Ishikawa (cell line): Measurements from ENCODE around the gene PTGFRN.

ENCODE experiments used
- CEBPB ChIP-seq: IDR thresholded peaks from 2 replicates; pipeline ENCODE4 v1.6.1; 2012
- CREB1 ChIP-seq: IDR thresholded peaks from 2 replicates; pipeline ENCODE4 v1.6.1; 2012; ENCODE audit warnings: low read depth
- EGR1 ChIP-seq: IDR thresholded peaks from 2 replicates; pipeline ENCODE4 v1.6.1; 2012
- EP300 ChIP-seq: IDR thresholded peaks from 2 replicates; pipeline ENCODE4 v1.6.1; 2012; ENCODE audit warnings: borderline replicate concordance
- FOXM1 ChIP-seq: IDR thresholded peaks from 2 replicates; pipeline ENCODE4 v1.6.1; 2012; ENCODE audit warnings: low read depth, borderline replicate concordance
- MAX ChIP-seq: IDR thresholded peaks from 2 replicates; pipeline ENCODE4 v1.6.1; 2012
- NFIC ChIP-seq: IDR thresholded peaks from 2 replicates; pipeline ENCODE4 v1.6.1; 2012
- RAD21 ChIP-seq: IDR thresholded peaks from 2 replicates; pipeline ENCODE4 v1.6.1; 2012; ENCODE audit warnings: low read depth
- TAF1 ChIP-seq: IDR thresholded peaks from 2 replicates; pipeline ENCODE4 v1.6.1; 2012; ENCODE audit warnings: low read depth, mild to moderate bottlenecking
- TCF12 ChIP-seq: IDR thresholded peaks from 2 replicates; pipeline ENCODE4 v1.6.1; 2012; ENCODE audit warnings: low read depth
- TEAD4 ChIP-seq: IDR thresholded peaks from 2 replicates; pipeline ENCODE4 v1.6.1; 2012
- USF1 ChIP-seq: IDR thresholded peaks from 2 replicates; pipeline ENCODE4 v1.6.1; 2012
- YY1 ChIP-seq: IDR thresholded peaks from 2 replicates; pipeline ENCODE4 v1.6.1; 2012; ENCODE audit warnings: low read depth
- ZBTB7A ChIP-seq: IDR thresholded peaks from 2 replicates; pipeline ENCODE4 v1.6.1; 2012; ENCODE audit warnings: low read depth
- TF ChIP-seq, protein P1 (sequence below): IDR thresholded peaks from 2 replicates; pipeline ENCODE4 v1.6.1; 2012; ENCODE audit warnings: low read depth, mild to moderate bottlenecking

Gene PTGFRN

DNA sequence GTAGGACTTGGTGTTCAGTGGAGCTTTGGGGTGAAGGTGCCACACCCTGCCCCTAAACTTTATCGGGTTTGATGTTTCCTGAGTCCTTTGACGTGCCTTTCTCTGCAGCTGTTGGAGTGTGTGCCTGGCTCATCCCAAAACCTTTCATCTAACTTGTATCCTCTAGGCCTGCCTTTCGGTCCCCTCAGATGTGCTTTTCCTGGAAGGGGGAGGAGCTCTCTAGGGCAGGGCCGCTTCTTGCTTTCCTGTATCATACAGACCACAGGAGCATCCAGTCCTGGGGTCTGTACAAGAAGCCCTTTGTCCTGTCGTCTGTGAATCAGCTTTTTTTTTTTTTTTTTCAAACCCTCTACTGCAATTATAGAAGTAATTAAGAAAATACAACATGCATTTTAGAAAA is 35.7 kb downstream of the PTGFRN start:
- TF ChIP-seq TEAD4 (no peak), MAX (no peak), FOXM1 (no peak), EGR1 (no peak), USF1 (no peak), NFIC (no peak), CEBPB (no peak)

- TF ChIP-seq TAF1 = no peak
- no peak for TF ChIP-seq FOXM1
Measured at GRCh38 chr1:116945996-116946395, 36.3 kb downstream of the PTGFRN start.

GRCh38 chr1:116947092-116947860 is 37.6 kb downstream of the PTGFRN start:
- no peak for TF ChIP-seq NFIC
- no peak for TF ChIP-seq RAD21
- TF ChIP-seq MAX = no peak
- no peak for TF ChIP-seq TAF1
- TF ChIP-seq EP300 = no peak
- TF ChIP-seq ZBTB7A = no peak
- no peak for TF ChIP-seq CEBPB
- TF ChIP-seq, protein P1, sequence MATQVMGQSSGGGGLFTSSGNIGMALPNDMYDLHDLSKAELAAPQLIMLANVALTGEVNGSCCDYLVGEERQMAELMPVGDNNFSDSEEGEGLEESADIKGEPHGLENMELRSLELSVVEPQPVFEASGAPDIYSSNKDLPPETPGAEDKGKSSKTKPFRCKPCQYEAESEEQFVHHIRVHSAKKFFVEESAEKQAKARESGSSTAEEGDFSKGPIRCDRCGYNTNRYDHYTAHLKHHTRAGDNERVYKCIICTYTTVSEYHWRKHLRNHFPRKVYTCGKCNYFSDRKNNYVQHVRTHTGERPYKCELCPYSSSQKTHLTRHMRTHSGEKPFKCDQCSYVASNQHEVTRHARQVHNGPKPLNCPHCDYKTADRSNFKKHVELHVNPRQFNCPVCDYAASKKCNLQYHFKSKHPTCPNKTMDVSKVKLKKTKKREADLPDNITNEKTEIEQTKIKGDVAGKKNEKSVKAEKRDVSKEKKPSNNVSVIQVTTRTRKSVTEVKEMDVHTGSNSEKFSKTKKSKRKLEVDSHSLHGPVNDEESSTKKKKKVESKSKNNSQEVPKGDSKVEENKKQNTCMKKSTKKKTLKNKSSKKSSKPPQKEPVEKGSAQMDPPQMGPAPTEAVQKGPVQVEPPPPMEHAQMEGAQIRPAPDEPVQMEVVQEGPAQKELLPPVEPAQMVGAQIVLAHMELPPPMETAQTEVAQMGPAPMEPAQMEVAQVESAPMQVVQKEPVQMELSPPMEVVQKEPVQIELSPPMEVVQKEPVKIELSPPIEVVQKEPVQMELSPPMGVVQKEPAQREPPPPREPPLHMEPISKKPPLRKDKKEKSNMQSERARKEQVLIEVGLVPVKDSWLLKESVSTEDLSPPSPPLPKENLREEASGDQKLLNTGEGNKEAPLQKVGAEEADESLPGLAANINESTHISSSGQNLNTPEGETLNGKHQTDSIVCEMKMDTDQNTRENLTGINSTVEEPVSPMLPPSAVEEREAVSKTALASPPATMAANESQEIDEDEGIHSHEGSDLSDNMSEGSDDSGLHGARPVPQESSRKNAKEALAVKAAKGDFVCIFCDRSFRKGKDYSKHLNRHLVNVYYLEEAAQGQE = no peak
- no peak for TF ChIP-seq TEAD4
- TF ChIP-seq EGR1 = no peak
- TF ChIP-seq FOXM1 = no peak

DNA sequence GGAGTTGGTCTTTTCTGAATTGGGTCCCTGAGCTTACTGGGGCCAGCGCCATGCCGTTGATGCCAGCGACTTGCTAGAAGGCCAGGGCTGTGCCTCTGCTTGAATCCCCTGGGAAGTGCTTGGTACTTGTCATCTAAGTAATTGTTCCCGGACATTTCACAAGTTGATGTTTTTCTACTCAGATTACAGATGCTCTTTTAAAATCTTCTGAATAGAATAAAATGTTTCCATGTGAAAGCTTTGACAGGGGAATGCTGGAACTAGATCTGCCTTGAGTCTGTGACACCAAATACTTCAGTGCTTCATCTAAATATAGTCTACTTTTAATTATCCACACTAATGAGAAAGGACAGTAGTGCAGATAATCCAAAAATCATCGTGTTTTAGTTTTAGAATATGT is 38.3 kb downstream of the PTGFRN start:
- no peak for TF ChIP-seq EGR1

DNA sequence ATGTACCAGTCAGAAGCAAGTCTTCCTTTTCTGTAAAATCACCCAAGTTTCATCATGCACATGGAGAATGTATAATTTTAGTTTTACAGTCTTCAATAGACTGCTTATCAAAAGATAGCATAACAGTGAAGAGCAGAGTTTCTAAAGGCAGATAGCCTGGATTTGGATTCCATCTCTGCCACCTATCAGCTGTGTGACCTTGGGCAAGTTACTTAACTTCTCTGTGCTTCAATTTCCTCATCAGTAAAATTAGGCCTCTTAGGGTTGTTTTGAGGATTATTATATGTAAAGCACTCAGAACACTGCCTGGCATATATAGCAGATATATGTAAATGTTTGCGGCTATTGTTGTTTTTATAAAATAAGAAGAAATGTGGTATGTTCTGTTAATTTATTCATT is 38.9 kb downstream of the PTGFRN start:
- TF ChIP-seq ZBTB7A = no peak
- TF ChIP-seq EP300 = no peak
- TF ChIP-seq CREB1 = no peak
- TF ChIP-seq NFIC = no peak
- TF ChIP-seq, protein P1 = no peak
- TF ChIP-seq USF1 = no peak
- TF ChIP-seq CEBPB = no peak
- no peak for TF ChIP-seq RAD21
- TF ChIP-seq YY1 = no peak
- no peak for TF ChIP-seq TCF12
- TF ChIP-seq EGR1 = no peak
- no peak for TF ChIP-seq TEAD4
- no peak for TF ChIP-seq MAX
- TF ChIP-seq TAF1 = no peak
- TF ChIP-seq FOXM1 = no peak

DNA sequence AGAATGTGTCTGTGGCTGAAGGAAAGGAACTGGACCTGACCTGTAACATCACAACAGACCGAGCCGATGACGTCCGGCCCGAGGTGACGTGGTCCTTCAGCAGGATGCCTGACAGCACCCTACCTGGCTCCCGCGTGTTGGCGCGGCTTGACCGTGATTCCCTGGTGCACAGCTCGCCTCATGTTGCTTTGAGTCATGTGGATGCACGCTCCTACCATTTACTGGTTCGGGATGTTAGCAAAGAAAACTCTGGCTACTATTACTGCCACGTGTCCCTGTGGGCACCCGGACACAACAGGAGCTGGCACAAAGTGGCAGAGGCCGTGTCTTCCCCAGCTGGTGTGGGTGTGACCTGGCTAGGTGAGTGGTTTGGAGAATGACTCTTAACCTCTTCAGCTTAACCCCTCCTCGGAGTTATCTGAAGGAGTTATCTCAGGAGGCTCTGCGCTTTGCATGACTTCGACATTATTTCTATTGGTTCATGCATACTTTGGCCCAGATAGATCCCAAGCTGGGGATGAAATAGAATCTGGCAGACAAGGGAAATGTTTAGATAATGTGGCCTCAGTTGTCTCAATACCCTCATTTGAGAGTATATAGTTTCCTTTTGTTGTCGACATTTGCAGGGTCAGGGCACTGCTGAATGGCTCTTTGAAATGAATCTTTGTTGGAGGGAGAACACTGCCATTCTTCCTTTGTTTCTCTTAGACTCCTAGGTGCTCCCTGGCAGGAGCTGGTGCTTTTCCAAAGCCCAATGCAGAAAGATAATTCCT is 39.7 kb downstream of the PTGFRN start:
- TF ChIP-seq EP300 (no peak), RAD21 (no peak), YY1 (no peak), CREB1 (no peak), TCF12 (no peak), NFIC (no peak), MAX (no peak), TEAD4 (no peak), CEBPB (no peak)
